GM12891 (cell line): ENCODE results near the gene YES1.
"Not testable (repeated sequence)": the region's sequence is repeated elsewhere in the genome, so short reads cannot be mapped to it uniquely, and the experiment has no call there.

ENCODE experiments used
- DNase-seq: peaks from one replicate; pipeline ENCODE4 v3.0.0; 2011; ENCODE audit warnings: low spot score; ENCODE audit not compliant: insufficient read length
- FAIRE-seq: peaks from 2 replicates; lab custom pipeline; 2011; peaks lifted over from hg19 to GRCh38; lab: Jason Lieb, UNC
- PAX5 ChIP-seq: IDR thresholded peaks from 2 replicates; pipeline ENCODE4 v1.6.1; 2011; ENCODE audit warnings: low read length, moderate library complexity, mild to moderate bottlenecking; ENCODE audit not compliant: insufficient read depth, severe bottlenecking
- POLR2A ChIP-seq: IDR thresholded peaks from 2 replicates; pipeline ENCODE4 v1.6.1; 2011; ENCODE audit warnings: low read depth, low read length, control low read depth
- POLR2AphosphoS5 ChIP-seq: IDR thresholded peaks from 2 replicates; pipeline ENCODE4 v1.6.1; 2011; ENCODE audit warnings: low read depth, low read length, control low read depth
- POU2F2 ChIP-seq: IDR thresholded peaks from 2 replicates; pipeline ENCODE4 v1.6.1; 2011; ENCODE audit warnings: low read depth, mild to moderate bottlenecking, control low read depth, low read length, moderate library complexity
- SPI1 ChIP-seq: IDR thresholded peaks from 2 replicates; pipeline ENCODE4 v1.6.1; 2011; ENCODE audit warnings: low read depth, low read length, control low read depth
- TAF1 ChIP-seq: IDR thresholded peaks from 2 replicates; pipeline ENCODE4 v1.6.1; 2011; ENCODE audit warnings: low read depth, low read length, control low read depth

The YES1 gene

DNA sequence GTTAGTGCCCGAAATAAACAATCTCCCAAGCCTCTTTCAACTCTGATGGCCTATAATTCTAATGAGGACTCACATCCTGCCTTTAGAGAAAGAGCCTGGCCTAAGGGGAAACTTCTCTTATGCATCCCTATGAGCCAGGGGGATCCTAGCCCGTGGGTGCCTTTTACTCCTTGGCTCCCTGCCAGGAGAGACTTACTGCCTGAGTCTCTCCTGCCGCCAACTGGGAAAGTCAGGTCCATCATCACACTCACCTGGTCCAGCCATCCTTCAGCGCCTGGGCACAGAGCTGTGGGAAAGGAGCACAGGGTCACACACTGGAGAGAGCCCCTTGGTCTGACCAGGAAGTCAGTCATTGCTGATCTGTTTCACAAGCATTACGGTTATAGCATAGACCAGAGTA lies 123.7 kb downstream of the YES1 start:
- TF ChIP-seq POLR2AphosphoS5: no peak
- TF ChIP-seq PAX5: no peak
- TF ChIP-seq SPI1: no peak
- TF ChIP-seq POU2F2: no peak
- TF ChIP-seq POLR2A: no peak
- TF ChIP-seq TAF1: no peak
- DNase-seq (no peak), FAIRE-seq (no peak)

DNA sequence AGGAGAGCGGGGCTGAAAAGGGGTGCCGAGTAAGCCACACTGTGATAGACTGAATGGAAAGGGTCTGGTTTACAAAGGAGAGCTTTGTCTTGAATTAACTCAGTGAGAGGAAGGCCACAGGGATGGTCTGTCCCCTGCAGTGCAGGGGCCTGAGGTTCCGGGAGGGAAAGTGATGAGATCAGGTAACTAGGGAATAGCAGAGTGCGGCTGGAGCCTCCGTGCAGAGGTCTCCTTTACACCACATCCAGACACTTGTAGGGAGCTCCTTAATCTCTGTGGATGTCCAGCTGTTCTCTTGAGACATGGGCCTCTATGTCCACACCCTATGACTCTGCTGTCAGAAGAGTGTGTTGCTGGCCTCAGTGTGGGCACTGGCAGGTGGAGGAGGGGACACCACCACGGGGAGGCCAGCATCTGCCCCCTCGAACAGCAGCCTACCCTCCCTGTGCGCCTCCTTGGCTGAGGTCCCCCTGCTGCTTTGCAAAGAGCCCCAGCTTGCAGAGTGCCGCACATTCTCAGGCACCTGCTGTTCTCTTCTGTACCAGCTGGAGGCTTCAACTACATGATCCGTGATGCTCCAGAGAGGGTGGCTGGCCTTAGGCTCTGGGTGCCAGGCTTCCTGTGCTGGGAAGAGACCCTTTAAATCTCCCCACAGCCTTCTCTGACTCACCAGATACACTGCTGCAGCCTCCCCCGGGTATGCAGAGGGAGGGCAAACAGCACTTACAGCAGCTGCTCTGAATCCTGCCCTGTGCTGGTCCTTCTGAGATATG lies 125.5 kb downstream of the YES1 start:
- FAIRE-seq (no peak), DNase-seq (no peak)
- TF ChIP-seq PAX5 (no peak), POU2F2 (no peak), SPI1 (no peak), POLR2AphosphoS5 (no peak), POLR2A (no peak), TAF1 (no peak)

DNA sequence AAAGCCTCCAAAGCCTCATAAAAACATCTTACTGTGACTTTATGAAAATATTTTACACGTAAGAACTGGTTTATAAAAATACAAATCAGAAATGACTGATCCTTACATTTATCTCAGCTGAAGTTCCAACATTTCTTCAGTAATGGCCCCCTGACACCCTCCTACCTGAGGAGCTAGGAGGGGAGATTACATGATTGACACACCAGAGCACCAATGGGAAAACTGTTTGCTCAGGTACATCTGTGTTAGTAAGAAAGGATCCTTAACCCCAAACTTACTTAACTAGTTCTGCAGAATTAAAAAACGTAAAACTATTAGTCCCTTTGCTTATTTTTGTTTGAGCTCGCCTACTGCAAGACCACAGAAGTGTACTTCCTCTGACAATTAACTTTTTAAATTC lies 126.6 kb downstream of the YES1 start:
- DNase-seq: no peak
- FAIRE-seq: no peak
- TF ChIP-seq SPI1 (no peak), POLR2AphosphoS5 (no peak), TAF1 (no peak), PAX5 (no peak), POLR2A (no peak), POU2F2 (no peak)

DNA sequence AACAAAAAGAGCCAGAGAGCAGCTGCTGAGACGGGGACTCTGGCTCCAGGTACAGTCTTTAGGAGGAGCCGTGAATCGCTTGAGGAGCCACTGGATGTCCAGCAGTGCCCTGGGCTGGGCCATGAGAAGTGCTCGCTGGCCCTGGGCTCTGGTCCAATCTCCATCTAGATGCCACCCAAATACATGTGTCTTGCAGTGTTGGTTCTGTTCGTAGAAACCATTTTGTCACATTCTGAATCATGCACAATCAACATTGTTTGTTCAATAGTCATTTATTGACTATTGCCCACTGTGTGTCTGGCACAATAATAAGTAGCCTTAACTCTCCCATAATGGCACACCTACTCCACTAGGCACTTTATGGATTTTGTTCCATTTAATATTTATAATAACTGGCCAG lies 128.5 kb downstream of the YES1 start:
- DNase-seq (no peak), FAIRE-seq (no peak)
- no peak for TF ChIP-seq POLR2AphosphoS5
- no peak for TF ChIP-seq POU2F2
- no peak for TF ChIP-seq SPI1
- no peak for TF ChIP-seq PAX5
- TF ChIP-seq POLR2A: no peak
- TF ChIP-seq TAF1: no peak

DNA sequence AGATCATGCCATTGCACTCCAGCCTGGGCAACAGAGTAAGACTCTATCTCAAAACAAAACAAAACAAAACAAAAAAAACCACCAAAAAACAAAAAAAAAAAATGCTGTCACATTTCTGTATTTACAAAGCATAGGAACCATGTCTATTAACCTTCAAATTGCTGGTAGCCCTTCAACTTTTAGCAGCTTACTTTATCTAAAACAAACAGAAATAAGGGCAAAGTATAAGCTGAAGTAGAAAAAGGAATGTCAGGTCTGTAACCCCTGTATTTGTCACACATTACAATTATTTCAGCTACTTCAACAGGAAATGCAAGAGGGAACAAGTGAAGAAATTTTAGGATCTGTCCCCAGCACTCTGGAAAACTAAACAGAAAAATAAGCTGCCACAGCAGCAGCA lies 129.2 kb downstream of the YES1 start:
- FAIRE-seq (no peak), DNase-seq (no peak)
- TF ChIP-seq POU2F2 (no peak), SPI1 (no peak), POLR2A (no peak), PAX5 (no peak), TAF1 (no peak), POLR2AphosphoS5 (no peak)

DNA sequence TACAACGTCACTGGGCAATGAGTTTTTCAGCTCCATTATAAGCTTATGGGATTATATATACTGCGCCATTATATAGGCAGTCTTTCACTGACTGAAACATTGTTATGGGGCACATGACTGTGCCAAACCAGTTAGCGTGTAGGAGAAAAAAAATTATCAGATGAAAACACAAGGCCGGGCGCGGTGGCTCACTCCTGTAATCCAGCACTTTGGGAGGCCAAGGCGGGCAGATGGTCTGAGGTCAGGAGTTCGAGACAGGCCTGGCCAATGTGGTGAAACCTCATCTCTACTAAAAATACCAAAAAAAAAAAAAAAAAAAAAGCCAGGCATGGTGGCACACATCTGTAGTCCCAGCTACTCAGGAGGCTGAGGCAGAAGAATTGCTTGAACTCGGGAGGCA lies 129.6 kb downstream of the YES1 start:
- FAIRE-seq, DNase-seq: not testable (repeated sequence)

DNA sequence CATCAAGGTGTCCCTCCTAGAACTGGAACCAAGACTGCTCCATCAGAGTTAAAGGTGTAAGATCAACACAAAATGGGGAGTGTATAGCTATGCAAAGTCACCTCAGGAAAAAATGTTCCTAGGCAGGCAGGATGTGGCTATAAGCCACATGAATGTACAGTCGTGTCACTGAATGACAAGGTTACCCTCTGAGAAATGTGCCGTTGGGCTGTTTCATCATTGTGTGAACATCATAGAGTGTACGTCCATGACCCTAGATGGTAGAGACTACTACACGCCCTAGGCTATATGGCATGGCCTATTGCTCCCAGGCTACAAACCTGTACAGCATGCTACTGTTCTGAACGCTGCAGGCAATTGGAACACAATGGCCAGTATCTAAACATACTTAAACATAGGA lies 130.1 kb downstream of the YES1 start:
- TF ChIP-seq POLR2AphosphoS5: no peak
- TF ChIP-seq POLR2A: no peak
- TF ChIP-seq PAX5: no peak
- no peak for TF ChIP-seq POU2F2
- TF ChIP-seq TAF1: no peak
- TF ChIP-seq SPI1: no peak
- FAIRE-seq (no peak), DNase-seq (no peak)

DNA sequence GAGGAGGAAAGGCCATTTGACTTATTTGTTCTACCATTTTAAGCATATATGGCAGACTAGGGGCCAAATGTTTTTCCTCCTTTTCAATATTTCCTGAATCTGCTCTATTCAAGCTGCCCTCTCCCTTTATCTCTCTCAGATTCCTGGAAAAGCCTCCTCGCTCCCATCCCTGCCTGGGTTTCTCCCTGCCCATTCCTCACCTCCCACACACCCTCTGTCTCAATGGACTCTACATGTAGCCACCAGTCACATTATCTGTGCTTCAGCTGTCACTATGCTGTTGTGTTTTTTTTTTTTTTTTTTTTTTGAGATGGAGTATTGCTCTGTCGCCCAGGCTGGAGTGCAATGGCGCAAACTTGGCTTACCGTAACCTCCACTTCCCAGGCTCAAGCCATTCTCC lies 131.7 kb downstream of the YES1 start:
- TF ChIP-seq TAF1 (no peak), PAX5 (no peak), SPI1 (no peak), POLR2AphosphoS5 (no peak), POLR2A (no peak), POU2F2 (no peak)
- no peak for DNase-seq
- FAIRE-seq: no peak

DNA sequence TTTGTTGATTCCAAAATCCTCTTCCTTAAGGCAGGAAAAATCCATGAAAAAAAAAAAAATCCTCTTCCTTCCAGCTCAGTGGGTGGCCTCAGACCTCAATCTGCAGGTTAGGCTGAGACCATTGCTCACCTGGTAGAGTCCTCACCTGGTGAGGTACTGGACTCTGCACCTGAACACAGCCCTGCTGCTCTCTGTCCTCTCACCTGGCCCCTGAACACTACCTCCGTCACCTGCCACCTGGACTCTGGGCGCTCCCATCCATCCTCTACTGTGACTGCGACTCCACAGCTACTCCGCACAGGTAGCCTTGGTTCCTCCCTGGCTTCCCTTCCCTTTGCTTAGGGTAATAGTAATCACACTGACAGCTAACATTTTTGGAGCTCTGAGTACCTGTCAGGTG lies 132.5 kb downstream of the YES1 start:
- no peak for DNase-seq
- no peak for FAIRE-seq
- TF ChIP-seq POU2F2 (no peak), TAF1 (no peak), PAX5 (no peak), POLR2A (no peak), SPI1 (no peak), POLR2AphosphoS5 (no peak)

DNA sequence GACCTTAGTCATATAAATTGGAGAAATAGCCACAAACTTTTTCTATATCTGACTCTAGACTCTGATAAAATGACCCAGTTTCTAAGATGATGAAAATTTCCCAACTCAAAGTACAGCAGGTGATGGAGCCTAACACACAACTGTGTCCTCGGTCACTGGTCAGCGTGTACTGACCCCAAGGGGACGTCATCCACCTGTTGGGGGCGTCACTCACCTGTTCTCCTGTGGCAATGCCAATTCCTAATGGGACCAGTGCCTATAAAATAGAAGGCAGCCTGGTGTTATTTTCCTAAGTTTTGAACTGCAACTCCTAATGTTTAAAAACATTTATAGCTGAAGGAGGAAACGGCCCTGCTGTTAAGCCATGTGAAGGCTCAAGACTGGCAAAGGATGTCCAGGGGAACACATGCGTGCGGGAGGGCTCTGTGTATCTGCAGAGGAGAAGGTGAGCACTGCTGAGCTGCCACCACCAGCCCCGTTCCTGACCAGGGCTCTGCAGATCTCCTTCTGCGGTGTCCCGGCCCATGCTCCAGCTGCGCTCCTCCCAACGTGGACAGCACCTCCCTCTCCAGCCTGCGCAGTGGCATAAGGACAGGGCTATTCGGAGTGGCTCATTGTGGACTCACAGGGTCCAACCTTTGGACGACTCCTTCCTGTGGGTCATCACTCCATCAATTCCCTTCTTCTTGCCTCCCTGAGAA lies 133.4 kb downstream of the YES1 start:
- no peak for FAIRE-seq
- no peak for TF ChIP-seq PAX5
- no peak for TF ChIP-seq POLR2A
- TF ChIP-seq SPI1: no peak
- TF ChIP-seq POLR2AphosphoS5: no peak
- DNase-seq: no peak
